Erythroblast (primary cell): Measurements from ENCODE around the gene CTAGE8.
"Not testable (repeated sequence)": the region's sequence is repeated elsewhere in the genome, so short reads cannot be mapped to it uniquely, and the experiment has no call there.

Experiments used
- GATA1 ChIP-seq: IDR thresholded peaks from 2 replicates; pipeline ENCODE4 v1.6.1; 2011; ENCODE audit warnings: low read depth, mild to moderate bottlenecking, control low read depth, low read length, moderate library complexity
- POLR2A ChIP-seq: IDR thresholded peaks from 2 replicates; pipeline ENCODE4 v1.6.1; 2011; ENCODE audit warnings: mild to moderate bottlenecking, low read length

- TF ChIP-seq POLR2A, GATA1: not testable (repeated sequence)
Measured at GRCh38 chr7:144291607-144292006, 22.5 kb upstream of the CTAGE8 start.
